ENCODE results near the gene SOS1. TPM values are rescaled to one million over a fixed set of nuclear protein-coding genes. Genes with fewer than 3 reads are reported as not detected.
A peak's percentile ranks its signal among the peaks of the same experiment; 100 is the strongest.

SOS1 gene
- total and polyA plus RNA-seq, 2 of the 13 experiments (the other 11 are each of a cell fraction or from before 2014, with no cell fraction given): 20.8 to 60.4 TPM

DNA sequence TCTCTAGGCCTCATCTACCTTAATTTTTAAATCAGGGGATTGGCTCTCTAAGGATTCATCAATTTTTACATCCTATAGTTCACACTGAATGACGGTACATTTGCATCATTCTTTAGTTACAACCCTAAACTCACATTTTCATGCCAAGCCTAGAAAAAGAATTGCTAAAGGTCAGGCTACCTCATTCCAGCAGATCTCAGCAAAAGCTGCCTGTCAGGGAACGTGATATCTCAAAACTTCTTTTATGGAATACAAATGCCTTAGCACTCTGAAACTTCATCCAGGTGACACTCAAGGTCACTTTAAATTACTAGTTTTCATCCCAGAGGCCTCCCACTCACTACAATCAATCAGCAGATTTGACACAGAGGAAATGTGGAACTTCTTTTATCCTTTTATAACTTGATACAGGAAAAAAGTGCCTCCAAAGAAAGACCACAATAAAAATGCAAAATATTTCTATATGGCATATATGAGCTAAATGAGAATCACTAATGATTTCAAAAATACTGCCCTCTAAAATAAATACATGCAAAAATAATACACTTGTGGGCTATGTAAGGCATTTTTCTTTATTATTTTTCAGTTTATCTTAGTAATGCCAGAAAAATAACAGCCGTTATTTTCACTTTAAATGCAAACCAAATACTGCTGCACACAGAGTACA, 139.7 kb downstream of the SOS1 start (continued):
- TF ChIP-seq SMC3 (IDR thresholded peaks at IDR 0.05; ENCODE audit: low read length): 0 out of 2 replicates have a peak, but pooled peaks have one; percentile 11
- no peak for TF ChIP-seq ZNF781 (CRISPR knock-in tag; IDR thresholded peaks at IDR 0.05; ENCODE audit: borderline replicate concordance, not compliant biosample characterization)
- TF ChIP-seq SCMH1 (CRISPR knock-in tag; IDR thresholded peaks at IDR 0.05; ENCODE audit: borderline replicate concordance): no peak
- TF ChIP-seq CREM (IDR thresholded peaks at IDR 0.05): no peak
- no peak for TF ChIP-seq CREM (CRISPR knock-in tag; IDR thresholded peaks at IDR 0.05)
- TF ChIP-seq ZFY (CRISPR knock-in tag; IDR thresholded peaks at IDR 0.05): peak; percentile 27; the same call in 1 of the 2 replicates
- 0 out of 2 replicates have a peak, but pooled peaks have one; percentile 38 for TF ChIP-seq RARG (CRISPR knock-in tag; IDR thresholded peaks at IDR 0.05; ENCODE audit: low read depth)
- TF ChIP-seq, protein P1, sequence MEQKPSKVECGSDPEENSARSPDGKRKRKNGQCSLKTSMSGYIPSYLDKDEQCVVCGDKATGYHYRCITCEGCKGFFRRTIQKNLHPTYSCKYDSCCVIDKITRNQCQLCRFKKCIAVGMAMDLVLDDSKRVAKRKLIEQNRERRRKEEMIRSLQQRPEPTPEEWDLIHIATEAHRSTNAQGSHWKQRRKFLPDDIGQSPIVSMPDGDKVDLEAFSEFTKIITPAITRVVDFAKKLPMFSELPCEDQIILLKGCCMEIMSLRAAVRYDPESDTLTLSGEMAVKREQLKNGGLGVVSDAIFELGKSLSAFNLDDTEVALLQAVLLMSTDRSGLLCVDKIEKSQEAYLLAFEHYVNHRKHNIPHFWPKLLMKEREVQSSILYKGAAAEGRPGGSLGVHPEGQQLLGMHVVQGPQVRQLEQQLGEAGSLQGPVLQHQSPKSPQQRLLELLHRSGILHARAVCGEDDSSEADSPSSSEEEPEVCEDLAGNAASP (CRISPR knock-in tag; IDR thresholded peaks at IDR 0.05; ENCODE audit: borderline replicate concordance): no peak
- TF ChIP-seq ERF (CRISPR knock-in tag; IDR thresholded peaks at IDR 0.05): no peak; the same call in 1 of the 2 replicates
- no peak for TF ChIP-seq GFI1 (CRISPR knock-in tag; IDR thresholded peaks at IDR 0.05; ENCODE audit: borderline replicate concordance)
- TF ChIP-seq ZNF577 (CRISPR knock-in tag; IDR thresholded peaks at IDR 0.05; ENCODE audit: borderline replicate concordance, low read depth): no peak
- TF ChIP-seq, protein P2, sequence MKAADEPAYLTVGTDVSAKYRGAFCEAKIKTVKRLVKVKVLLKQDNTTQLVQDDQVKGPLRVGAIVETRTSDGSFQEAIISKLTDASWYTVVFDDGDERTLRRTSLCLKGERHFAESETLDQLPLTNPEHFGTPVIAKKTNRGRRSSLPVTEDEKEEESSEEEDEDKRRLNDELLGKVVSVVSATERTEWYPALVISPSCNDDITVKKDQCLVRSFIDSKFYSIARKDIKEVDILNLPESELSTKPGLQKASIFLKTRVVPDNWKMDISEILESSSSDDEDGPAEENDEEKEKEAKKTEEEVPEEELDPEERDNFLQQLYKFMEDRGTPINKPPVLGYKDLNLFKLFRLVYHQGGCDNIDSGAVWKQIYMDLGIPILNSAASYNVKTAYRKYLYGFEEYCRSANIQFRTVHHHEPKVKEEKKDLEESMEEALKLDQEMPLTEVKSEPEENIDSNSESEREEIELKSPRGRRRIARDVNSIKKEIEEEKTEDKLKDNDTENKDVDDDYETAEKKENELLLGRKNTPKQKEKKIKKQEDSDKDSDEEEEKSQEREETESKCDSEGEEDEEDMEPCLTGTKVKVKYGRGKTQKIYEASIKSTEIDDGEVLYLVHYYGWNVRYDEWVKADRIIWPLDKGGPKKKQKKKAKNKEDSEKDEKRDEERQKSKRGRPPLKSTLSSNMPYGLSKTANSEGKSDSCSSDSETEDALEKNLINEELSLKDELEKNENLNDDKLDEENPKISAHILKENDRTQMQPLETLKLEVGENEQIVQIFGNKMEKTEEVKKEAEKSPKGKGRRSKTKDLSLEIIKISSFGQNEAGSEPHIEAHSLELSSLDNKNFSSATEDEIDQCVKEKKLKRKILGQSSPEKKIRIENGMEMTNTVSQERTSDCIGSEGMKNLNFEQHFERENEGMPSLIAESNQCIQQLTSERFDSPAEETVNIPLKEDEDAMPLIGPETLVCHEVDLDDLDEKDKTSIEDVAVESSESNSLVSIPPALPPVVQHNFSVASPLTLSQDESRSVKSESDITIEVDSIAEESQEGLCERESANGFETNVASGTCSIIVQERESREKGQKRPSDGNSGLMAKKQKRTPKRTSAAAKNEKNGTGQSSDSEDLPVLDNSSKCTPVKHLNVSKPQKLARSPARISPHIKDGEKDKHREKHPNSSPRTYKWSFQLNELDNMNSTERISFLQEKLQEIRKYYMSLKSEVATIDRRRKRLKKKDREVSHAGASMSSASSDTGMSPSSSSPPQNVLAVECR (CRISPR knock-in tag; IDR thresholded peaks at IDR 0.05; ENCODE audit: borderline replicate concordance): no peak
- no peak for TF ChIP-seq CENPX (CRISPR knock-in tag; IDR thresholded peaks at IDR 0.05)
- 0 out of 2 replicates have a peak, but pooled peaks have one; percentile 47 for TF ChIP-seq TGIF2 (CRISPR knock-in tag; IDR thresholded peaks at IDR 0.05)
- TF ChIP-seq, protein P3, sequence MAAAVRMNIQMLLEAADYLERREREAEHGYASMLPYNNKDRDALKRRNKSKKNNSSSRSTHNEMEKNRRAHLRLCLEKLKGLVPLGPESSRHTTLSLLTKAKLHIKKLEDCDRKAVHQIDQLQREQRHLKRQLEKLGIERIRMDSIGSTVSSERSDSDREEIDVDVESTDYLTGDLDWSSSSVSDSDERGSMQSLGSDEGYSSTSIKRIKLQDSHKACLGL (CRISPR knock-in tag; IDR thresholded peaks at IDR 0.05): no peak
- TF ChIP-seq ISL2 (CRISPR knock-in tag; IDR thresholded peaks at IDR 0.05): no peak
- no peak for TF ChIP-seq ZNF619 (CRISPR knock-in tag; IDR thresholded peaks at IDR 0.05)
- peak in 1 of 2 experiments; percentile 18; a peak in 1 of 4 replicates for TF ChIP-seq MAFK (conservative IDR thresholded peaks at IDR 0.05 in 1 of 2, IDR thresholded peaks at IDR 0.05 in 1 of 2; ENCODE audit: low read length in 2 of 2)
- TF ChIP-seq, protein P4, sequence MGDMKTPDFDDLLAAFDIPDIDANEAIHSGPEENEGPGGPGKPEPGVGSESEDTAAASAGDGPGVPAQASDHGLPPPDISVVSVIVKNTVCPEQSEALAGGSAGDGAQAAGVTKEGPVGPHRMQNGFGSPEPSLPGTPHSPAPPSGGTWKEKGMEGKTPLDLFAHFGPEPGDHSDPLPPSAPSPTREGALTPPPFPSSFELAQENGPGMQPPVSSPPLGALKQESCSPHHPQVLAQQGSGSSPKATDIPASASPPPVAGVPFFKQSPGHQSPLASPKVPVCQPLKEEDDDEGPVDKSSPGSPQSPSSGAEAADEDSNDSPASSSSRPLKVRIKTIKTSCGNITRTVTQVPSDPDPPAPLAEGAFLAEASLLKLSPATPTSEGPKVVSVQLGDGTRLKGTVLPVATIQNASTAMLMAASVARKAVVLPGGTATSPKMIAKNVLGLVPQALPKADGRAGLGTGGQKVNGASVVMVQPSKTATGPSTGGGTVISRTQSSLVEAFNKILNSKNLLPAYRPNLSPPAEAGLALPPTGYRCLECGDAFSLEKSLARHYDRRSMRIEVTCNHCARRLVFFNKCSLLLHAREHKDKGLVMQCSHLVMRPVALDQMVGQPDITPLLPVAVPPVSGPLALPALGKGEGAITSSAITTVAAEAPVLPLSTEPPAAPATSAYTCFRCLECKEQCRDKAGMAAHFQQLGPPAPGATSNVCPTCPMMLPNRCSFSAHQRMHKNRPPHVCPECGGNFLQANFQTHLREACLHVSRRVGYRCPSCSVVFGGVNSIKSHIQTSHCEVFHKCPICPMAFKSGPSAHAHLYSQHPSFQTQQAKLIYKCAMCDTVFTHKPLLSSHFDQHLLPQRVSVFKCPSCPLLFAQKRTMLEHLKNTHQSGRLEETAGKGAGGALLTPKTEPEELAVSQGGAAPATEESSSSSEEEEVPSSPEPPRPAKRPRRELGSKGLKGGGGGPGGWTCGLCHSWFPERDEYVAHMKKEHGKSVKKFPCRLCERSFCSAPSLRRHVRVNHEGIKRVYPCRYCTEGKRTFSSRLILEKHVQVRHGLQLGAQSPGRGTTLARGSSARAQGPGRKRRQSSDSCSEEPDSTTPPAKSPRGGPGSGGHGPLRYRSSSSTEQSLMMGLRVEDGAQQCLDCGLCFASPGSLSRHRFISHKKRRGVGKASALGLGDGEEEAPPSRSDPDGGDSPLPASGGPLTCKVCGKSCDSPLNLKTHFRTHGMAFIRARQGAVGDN (CRISPR knock-in tag; IDR thresholded peaks at IDR 0.05): no peak

All from HepG2 (cell line).